A549 treated with AZD2906 at 1 μM for 4 hours (cell line): Measurements from ENCODE around the gene TWSG1. TPM values are rescaled to one million over a fixed set of nuclear protein-coding genes. Genes with fewer than 3 reads are reported as not detected.

ENCODE experiments used
- total RNA-seq: library from RNA; stranded (reverse); fragments of 200-300 nt; extraction: Qiagen RNA extraction; gene quantifications from 5 replicates; pipeline ENCODE4 v1.2.3, GENCODE V29; 2022

Gene TWSG1
- total RNA-seq = 12.8 to 16.7 TPM (median 16.5 TPM) in 5 replicates

GRCh38 chr18:9334329-9334972 is at the start of gene TWSG1:
Gene TWSG1, plus strand, starts transcription at chr18:9334773. Its CDS starts 2,457 bp downstream, at chr18:9337230.

Other genes starting within 250 kb of the TWSG1 start
- gene NDUFV2, start 232.1 kb upstream of the TWSG1 start, total RNA-seq = 112 to 123 TPM (median 119 TPM) in 5 replicates
- gene ANKRD12, start 198.0 kb upstream of the TWSG1 start, total RNA-seq = 3.6 to 4.6 TPM (median 3.8 TPM) in 5 replicates
- gene RALBP1, start 140.7 kb downstream of the TWSG1 start, total RNA-seq = 24.9 to 29.3 TPM (median 28.6 TPM) in 5 replicates